HepG2 (cell line): ENCODE results near the gene GRIK1. TPM values are rescaled to one million over a fixed set of nuclear protein-coding genes. Genes with fewer than 3 reads are reported as not detected.

Experiments
- ATAC-seq: fragments of 200-7000 bp; cut with Tn5 transposase; 3 replicates; pipeline ENCODE4 v1.9.1; 2020; ENCODE audit warnings: mild to moderate bottlenecking, moderate library complexity
- BruUV-seq: library from RNA; stranded (reverse); fragments of 400-500 nt; replicated peaks from 2 replicates; lab custom pipeline; 2021; lab: Mats Ljungman, UMichigan
- CTCF ChIA-PET: fragments of 300-600 bp; formaldehyde crosslinking; extraction: SDS; loops from one replicate; lab custom pipeline; 2021; ENCODE audit warnings: low total read pairs, inconsistent platforms, low intra/inter-chr PET ratio; lab: Yijun Ruan, JAX
- POLR2A ChIA-PET: fragments of 350-600 bp; sonication (Branson Sonifier 250); formaldehyde crosslinking; loops from one replicate; lab custom pipeline; 2020; ENCODE audit warnings: antibody characterized with exemption, inconsistent platforms; lab: Yijun Ruan, JAX
- DNase-seq: peaks from one replicate; pipeline ENCODE4 v3.0.0-alpha.2; 2015; ENCODE audit warnings: low spot score
- FAIRE-seq: peaks from 3 replicates; lab custom pipeline; 2011; peaks lifted over from hg19 to GRCh38; lab: Jason Lieb, UNC
- H2AFZ ChIP-seq: one replicate; pipeline ENCODE4 v1.6.1; 2011; ENCODE audit warnings: low read length, inconsistent platforms
- H3K27ac ChIP-seq: fragments of 300-600 bp; 3 replicates; pipeline ENCODE4 v1.8.0; 2011; ENCODE audit warnings: mixed run types, mild to moderate bottlenecking, mixed read lengths, low read length, inconsistent platforms; ENCODE audit not compliant: insufficient read depth; ENCODE audit errors: extremely low read length
- H3K27me3 ChIP-seq, 2 experiments: fragments of 200-600 bp in 1 of 2; 2 replicates in 1 of 2; 3 replicates in 1 of 2; pipeline versions ENCODE4 v1.6.0 to v1.8.0; 2011; ENCODE audit warnings: low read length in 2 of 2, mild to moderate bottlenecking in 2 of 2, moderate library complexity in 2 of 2, inconsistent platforms in 1 of 2; ENCODE audit not compliant: insufficient read depth in 2 of 2, control insufficient read depth in 1 of 2
- H3K36me3 ChIP-seq, 2 experiments: fragments of 200-600 bp in 1 of 2; replicated peaks in 1 of 2; 2 replicates in 1 of 2; 3 replicates in 1 of 2; pipeline versions ENCODE4 v1.5.1 to v1.8.0; 2011; ENCODE audit warnings: low read length in 2 of 2, inconsistent platforms in 1 of 2; ENCODE audit not compliant: insufficient read depth in 2 of 2, control insufficient read depth in 1 of 2
- H3K4me1 ChIP-seq: 2 replicates; pipeline ENCODE4 v1.5.1; 2012; ENCODE audit warnings: low read length, inconsistent platforms; ENCODE audit not compliant: insufficient read depth
- H3K4me2 ChIP-seq: 2 replicates; pipeline ENCODE4 v1.6.0; 2011; ENCODE audit warnings: low read depth, low read length, inconsistent platforms
- H3K4me3 ChIP-seq, 3 experiments: fragments of 200-600 bp in 1 of 3; sonication (generic), shearing (Covaris generic) in 1 of 3; replicated peaks in 1 of 3; 2 replicates each; pipeline ENCODE4 v1.5.1; 2011 to 2016; ENCODE audit warnings: low read length in 3 of 3, inconsistent platforms in 2 of 3, low read depth in 2 of 3, mild to moderate bottlenecking in 2 of 3, control low read depth in 1 of 3, mixed read lengths in 1 of 3; ENCODE audit not compliant: insufficient read depth in 1 of 3
- H3K79me2 ChIP-seq: one replicate; pipeline ENCODE4 v1.6.1; 2011; ENCODE audit warnings: low read length, inconsistent platforms; ENCODE audit not compliant: insufficient read depth
- H3K9ac ChIP-seq: 2 replicates; pipeline ENCODE4 v1.6.0; 2011; ENCODE audit warnings: mild to moderate bottlenecking, low read depth, low read length, inconsistent platforms; ENCODE audit not compliant: insufficient read depth
- H3K9me3 ChIP-seq: 2 replicates; pipeline ENCODE4 v1.5.1; 2012; ENCODE audit warnings: mild to moderate bottlenecking, low read length
- H4K20me1 ChIP-seq: 2 replicates; pipeline ENCODE4 v1.6.0; 2011; ENCODE audit warnings: inconsistent platforms, mild to moderate bottlenecking, low read length, moderate library complexity; ENCODE audit not compliant: insufficient read depth
- PAF1 ChIP-seq: IDR thresholded peaks from 2 replicates; pipeline ENCODE4 v1.6.1; 2016; ENCODE audit warnings: missing genetic modification reagents, missing compliant biosample characterization
- SRSF1 ChIP-seq: fragments of 200-400 bp; formaldehyde crosslinking; optimal IDR thresholded peaks from 2 replicates; pipeline ENCODE3; 2017; ENCODE audit warnings: mild to moderate bottlenecking, low read depth, low read length, moderate library complexity
- WGBS: methylation state at CpG from one replicate; pipeline ENCODE4 v1.1.6; 2017; ENCODE audit warnings: low lambda C conversion rate; 5-methylcytosine and 5-hydroxymethylcytosine counted together
- in situ Hi-C: cut with HindIII; loops from 2 replicates; pipeline ENCODE4 v1.10.0; 2017; ENCODE audit warnings: low pct_unique_long_range_greater_than_20kb; ENCODE audit not compliant: extremely low pct_ligation_motif_present
- intact Hi-C: fragments of 100-400 bp; cut with micrococcal nuclease; formaldehyde crosslinking; loops from one replicate; pipeline ENCODE4 v1.10.0; 2022; ENCODE audit not compliant: unreplicated experiment
- polyA plus RNA-seq, 8 experiments: library from polyadenylated mRNA; depleted of rRNA in 3 of 8; stranded (reverse) in 7 of 8; unstranded in 1 of 8; fragments of >200 nt; fragmentation: Illumina TruSeq in 4 of 8; extraction: Trizol in 4 of 8; gene quantifications; 2 replicates each; pipeline versions ENCODE4 v1.2.1 to v1.2.3, GENCODE V29; 2011 to 2016; ENCODE audit warnings: low read depth in 4 of 8, missing spikeins in 1 of 8, mixed read lengths in 1 of 8; ENCODE audit not compliant: insufficient read depth in 1 of 8
- total RNA-seq, 5 experiments: library from RNA; depleted of rRNA; stranded (reverse); fragments of >200 nt; fragmentation: Illumina TruSeq; extraction: Trizol; gene quantifications; 2 replicates each; pipeline ENCODE4 v1.2.3, GENCODE V29; 2016; ENCODE audit warnings: low read depth in 1 of 5
- TF ChIP-seq, protein P1 (sequence below): sonication (generic); formaldehyde crosslinking; IDR thresholded peaks from 2 replicates; pipeline ENCODE4 v1.4.0; 2020; ENCODE audit warnings: missing genetic modification reagents, borderline replicate concordance

GRIK1 gene
- total and polyA plus RNA-seq, 2 of the 13 experiments (the other 11 are each of a cell fraction or from before 2014, with no cell fraction given), result not detected

DNA sequence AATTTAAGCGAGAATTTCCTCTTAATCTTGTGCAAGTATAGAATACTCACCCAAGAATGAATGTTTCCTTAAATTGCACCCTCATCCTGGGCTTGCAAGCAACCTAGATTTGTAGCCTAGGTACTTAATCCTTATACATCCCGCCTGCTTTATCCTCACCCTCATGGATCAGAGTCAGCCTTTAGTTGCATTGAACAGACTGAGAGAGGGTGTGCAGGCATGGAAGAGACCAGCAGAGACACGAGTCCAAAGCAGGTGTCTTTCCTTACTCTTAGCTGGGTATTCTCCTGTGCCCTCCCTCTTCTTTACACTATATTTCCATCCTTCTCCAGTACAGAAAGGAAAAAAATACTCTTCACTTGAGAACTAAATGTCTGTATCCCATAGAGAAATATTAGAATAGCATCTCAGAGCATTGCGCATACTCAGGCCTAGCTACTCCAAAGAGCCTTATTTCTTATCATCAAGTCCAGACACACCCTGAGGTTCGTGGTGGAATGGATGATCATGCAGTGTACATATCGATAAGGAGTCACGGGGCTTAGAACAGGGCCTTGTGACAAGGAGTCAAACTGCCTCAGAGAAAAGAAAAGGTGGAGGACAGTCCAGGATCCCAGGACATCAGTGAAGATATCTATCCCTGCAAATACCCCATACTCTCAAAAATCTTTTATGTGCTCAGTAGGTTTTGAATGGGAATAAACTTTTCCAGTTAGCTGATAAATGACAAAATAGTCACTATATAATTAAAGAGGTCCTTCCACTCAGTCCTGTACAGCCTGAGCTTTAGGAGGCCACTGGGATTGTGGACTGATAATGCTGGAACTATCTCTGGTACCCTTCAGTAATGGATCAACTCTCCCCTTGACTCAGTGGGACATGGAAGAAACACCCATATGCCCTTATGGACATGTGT lies 297.9 kb downstream of the GRIK1 start:
- no peak for ATAC-seq
- BruUV-seq, result no TSS peak
- intact Hi-C loops, result no loop called here

GRCh38 chr21:29641001-29641634 lies 298.7 kb downstream of the GRIK1 start:
- Histone ChIP-seq H2AFZ (no peak overlapping the region), H3K4me2 (no peak overlapping the region), H3K27me3 (no peaks in the 10 kb centered on the region), H3K4me1 (no peaks in the 10 kb centered on the region), H3K9me3 (no peaks in the 10 kb centered on the region), H3K27ac (no peak overlapping the region), H3K36me3 (no peaks in the 10 kb centered on the region), H3K4me3 (no peak overlapping the region), H3K9ac (no peak overlapping the region), H4K20me1 (no peaks in the 10 kb centered on the region), H3K79me2 (no peaks in the 10 kb centered on the region)
- in situ Hi-C loops, result no loop called here
- FAIRE-seq (no peak), DNase-seq (no peak), ATAC-seq (no peak)
- 28% methylated on average over 5 of the region's 5 CpGs for WGBS
- CTCF ChIA-PET, result no interaction called here
- intact Hi-C loops, result no loop called here
- BruUV-seq, result no TSS peak
- TF ChIP-seq PAF1, result no peak
- TF ChIP-seq, protein P1, sequence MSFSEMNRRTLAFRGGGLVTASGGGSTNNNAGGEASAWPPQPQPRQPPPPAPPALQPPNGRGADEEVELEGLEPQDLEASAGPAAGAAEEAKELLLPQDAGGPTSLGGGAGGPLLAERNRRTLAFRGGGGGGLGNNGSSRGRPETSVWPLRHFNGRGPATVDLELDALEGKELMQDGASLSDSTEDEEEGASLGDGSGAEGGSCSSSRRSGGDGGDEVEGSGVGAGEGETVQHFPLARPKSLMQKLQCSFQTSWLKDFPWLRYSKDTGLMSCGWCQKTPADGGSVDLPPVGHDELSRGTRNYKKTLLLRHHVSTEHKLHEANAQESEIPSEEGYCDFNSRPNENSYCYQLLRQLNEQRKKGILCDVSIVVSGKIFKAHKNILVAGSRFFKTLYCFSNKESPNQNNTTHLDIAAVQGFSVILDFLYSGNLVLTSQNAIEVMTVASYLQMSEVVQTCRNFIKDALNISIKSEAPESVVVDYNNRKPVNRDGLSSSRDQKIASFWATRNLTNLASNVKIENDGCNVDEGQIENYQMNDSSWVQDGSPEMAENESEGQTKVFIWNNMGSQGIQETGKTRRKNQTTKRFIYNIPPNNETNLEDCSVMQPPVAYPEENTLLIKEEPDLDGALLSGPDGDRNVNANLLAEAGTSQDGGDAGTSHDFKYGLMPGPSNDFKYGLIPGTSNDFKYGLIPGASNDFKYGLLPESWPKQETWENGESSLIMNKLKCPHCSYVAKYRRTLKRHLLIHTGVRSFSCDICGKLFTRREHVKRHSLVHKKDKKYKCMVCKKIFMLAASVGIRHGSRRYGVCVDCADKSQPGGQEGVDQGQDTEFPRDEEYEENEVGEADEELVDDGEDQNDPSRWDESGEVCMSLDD, result no peak
- POLR2A ChIA-PET, result no interaction called here

More for the DNA sequence above, 297.9 kb downstream of the GRIK1 start:
- POLR2A ChIA-PET, result no interaction called here
- no peak for FAIRE-seq
- no peaks in the 10 kb centered on the region for H3K9me3 ChIP-seq
- no peak overlapping the region for H3K4me3 ChIP-seq
- TF ChIP-seq SRSF1, result no peak
- no peaks in the 10 kb centered on the region for H4K20me1 ChIP-seq
- DNase-seq, result no peak
- no peak overlapping the region for H2AFZ ChIP-seq
- H3K36me3 ChIP-seq, result no peaks in the 10 kb centered on the region
- H3K79me2 ChIP-seq, result no peaks in the 10 kb centered on the region
- in situ Hi-C loops, result no loop called here
- no peak overlapping the region for H3K4me2 ChIP-seq
- no peak overlapping the region for H3K27ac ChIP-seq
- H3K9ac ChIP-seq, result no peak overlapping the region
- CTCF ChIA-PET, result no interaction called here
- no peaks in the 10 kb centered on the region for H3K27me3 ChIP-seq
- H3K4me1 ChIP-seq, result no peaks in the 10 kb centered on the region
- 26% methylated on average over 7 of the region's 7 CpGs for WGBS
